Fibroblast of peridontal ligament (primary cell): ENCODE results near the gene ZNF277.
"Not testable (repeated sequence)": the region's sequence is repeated elsewhere in the genome, so short reads cannot be mapped to it uniquely, and the experiment has no call there.

Source experiments
- DNase-seq: peaks from one replicate; pipeline ENCODE4 v3.0.0-alpha.2; 2010; ENCODE audit errors: extremely low read depth

The ZNF277 gene

GRCh38 chr7:112211348-112211907 lies 4.9 kb downstream of the ZNF277 start:
- DNase-seq: peak; percentile 64

- DNase-seq: no peak
These were observed 6.1 kb downstream of the ZNF277 start for GRCh38 chr7:112212571-112212970.

GRCh38 chr7:112213735-112214134 lies 7.2 kb downstream of the ZNF277 start:
- no peak for DNase-seq

GRCh38 chr7:112214268-112214667 lies 7.8 kb downstream of the ZNF277 start:
- no peak for DNase-seq

GRCh38 chr7:112214883-112215282 lies 8.4 kb downstream of the ZNF277 start:
- DNase-seq: no peak

GRCh38 chr7:112215787-112216186 lies 9.3 kb downstream of the ZNF277 start:
- DNase-seq: no peak

- DNase-seq: no peak
These were observed 14.5 kb downstream of the ZNF277 start for GRCh38 chr7:112220877-112221434.

GRCh38 chr7:112223310-112223709 lies 16.8 kb downstream of the ZNF277 start:
- no peak for DNase-seq

GRCh38 chr7:112224186-112224585 lies 17.7 kb downstream of the ZNF277 start:
- no peak for DNase-seq

- DNase-seq: no peak
These were observed 18.5 kb downstream of the ZNF277 start for GRCh38 chr7:112225006-112225405.

- no peak for DNase-seq
These were observed 20.3 kb downstream of the ZNF277 start for GRCh38 chr7:112226701-112227276.

GRCh38 chr7:112228632-112229031 lies 22.1 kb downstream of the ZNF277 start:
- DNase-seq: no peak

- DNase-seq: no peak
These were observed 25.9 kb downstream of the ZNF277 start for GRCh38 chr7:112232212-112232978.

GRCh38 chr7:112233048-112233697 lies 26.7 kb downstream of the ZNF277 start:
- DNase-seq: peak; percentile 53

- DNase-seq: no peak
These were observed 27.7 kb downstream of the ZNF277 start for GRCh38 chr7:112234147-112234546.

- DNase-seq: no peak
These were observed 30.1 kb downstream of the ZNF277 start for GRCh38 chr7:112236597-112236996.

- no peak for DNase-seq
These were observed 31.8 kb downstream of the ZNF277 start for GRCh38 chr7:112238330-112238729.

- DNase-seq: no peak
These were observed 32.5 kb downstream of the ZNF277 start for GRCh38 chr7:112238852-112239610.

- no peak for DNase-seq
These were observed 42.1 kb downstream of the ZNF277 start for GRCh38 chr7:112248598-112248997.

GRCh38 chr7:112249967-112250366 lies 43.5 kb downstream of the ZNF277 start:
- not testable (repeated sequence) for DNase-seq

- DNase-seq: no peak
These were observed 45.6 kb downstream of the ZNF277 start for GRCh38 chr7:112252141-112252540.

GRCh38 chr7:112252691-112253090 lies 46.2 kb downstream of the ZNF277 start:
- DNase-seq: no peak
